Stimulated activated effector memory CD8-positive, alpha-beta T cell treated with anti-CD3 and anti-CD28 coated beads, Interleukin-12 subunit alpha, Interleukin-12 subunit beta, amount 100 ng/mL, for 72 hours (primary cell): ENCODE measurements around the gene GAK.

Experiments
- ATAC-seq: fragments of 150-1000 bp; cut with Tn5 transposase; 2 replicates; pipeline ENCODE4 v1.10.0; 2021
- DNase-seq, 2 donors: peaks; one replicate each; pipeline ENCODE4 v3.0.0; 2021 to 2022; ENCODE audit warnings: low spot score in 2 of 2
- H3K27ac Mint-ChIP-seq: one replicate; pipeline ENCODE4 v1.8.0; 2022; ENCODE audit warnings: mild to moderate bottlenecking, mixed read lengths
- H3K36me3 Mint-ChIP-seq: one replicate; pipeline ENCODE4 v1.8.0; 2022; ENCODE audit warnings: mild to moderate bottlenecking, mixed read lengths
- H3K4me1 Mint-ChIP-seq: one replicate; pipeline ENCODE4 v1.8.0; 2022; ENCODE audit warnings: mixed read lengths
- H3K4me3 Mint-ChIP-seq: one replicate; pipeline ENCODE4 v1.8.0; 2022; ENCODE audit warnings: mild to moderate bottlenecking, mixed read lengths
- H3K9me3 Mint-ChIP-seq: one replicate; pipeline ENCODE4 v1.8.0; 2022; ENCODE audit warnings: mixed read lengths

GAK gene

DNA sequence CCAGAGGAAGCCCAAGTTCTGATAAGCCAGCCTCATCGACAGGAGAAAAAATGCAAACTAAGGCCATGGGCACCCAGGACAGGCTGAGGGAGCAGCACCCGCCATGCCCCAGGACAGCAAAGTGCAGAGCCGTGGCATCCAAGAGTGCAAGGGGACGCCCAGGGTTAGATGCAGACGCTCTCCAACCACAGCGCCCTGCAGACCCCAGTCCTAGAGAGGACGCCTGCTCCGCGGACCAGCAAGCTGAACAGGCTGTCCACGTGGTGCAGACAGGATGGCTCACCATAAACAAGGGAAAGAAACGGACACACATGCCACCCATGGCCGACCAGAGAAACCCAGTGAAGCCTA, 32.6 kb downstream of the GAK start:
- no peaks in the 10 kb centered on the region for H3K9me3 Mint-ChIP-seq
- ATAC-seq (no peak), DNase-seq (no peak)
- no peak overlapping the region for H3K4me3 Mint-ChIP-seq
- H3K27ac Mint-ChIP-seq = peak overlapping the region; percentile 87
- peaks cover 19% of the 10 kb centered on the region for H3K4me1 Mint-ChIP-seq
- H3K36me3 Mint-ChIP-seq = peaks cover 66% of the 10 kb centered on the region

- DNase-seq (no peak), ATAC-seq (no peak)
- peaks cover 67% of the 10 kb centered on the region for H3K36me3 Mint-ChIP-seq
- peaks cover 19% of the 10 kb centered on the region for H3K4me1 Mint-ChIP-seq
- no peak overlapping the region for H3K4me3 Mint-ChIP-seq
- H3K27ac Mint-ChIP-seq = peak overlapping the region; percentile 87
- no peaks in the 10 kb centered on the region for H3K9me3 Mint-ChIP-seq
These were observed 33.1 kb downstream of the GAK start for GRCh38 chr4:898869-899555.

- Mint-ChIP-seq H3K27ac (no peak overlapping the region), H3K4me3 (no peak overlapping the region), H3K4me1 (peaks cover 19% of the 10 kb centered on the region), H3K9me3 (no peaks in the 10 kb centered on the region), H3K36me3 (peaks cover 67% of the 10 kb centered on the region)
- no peak for DNase-seq
- no peak for ATAC-seq
These were observed 34.0 kb downstream of the GAK start for GRCh38 chr4:898123-898522.

DNA sequence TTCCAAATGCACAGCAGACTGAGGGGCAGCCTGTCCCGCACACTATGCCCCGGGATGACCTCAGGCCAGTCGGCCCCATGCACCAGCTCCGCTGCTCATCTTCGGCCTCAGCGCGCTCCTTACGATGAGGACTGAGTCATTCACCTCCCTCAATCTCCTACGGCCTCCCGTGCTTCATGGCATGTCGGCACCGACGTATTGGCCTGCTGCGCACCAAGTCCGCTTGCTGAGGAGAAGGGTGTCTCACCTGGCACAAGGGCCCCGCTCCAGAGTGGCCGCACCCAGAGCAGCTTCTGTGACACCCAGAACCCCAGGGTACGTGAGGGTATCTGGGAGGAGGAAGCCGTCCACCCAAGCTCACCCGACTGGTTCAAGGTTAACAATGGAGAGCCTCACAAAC, 35.5 kb downstream of the GAK start:
- Mint-ChIP-seq H3K4me1 (peaks cover 19% of the 10 kb centered on the region), H3K9me3 (no peaks in the 10 kb centered on the region), H3K27ac (peak overlapping the region; percentile 81), H3K4me3 (no peak overlapping the region), H3K36me3 (peaks cover 60% of the 10 kb centered on the region)
- ATAC-seq (no peak), DNase-seq (no peak)

DNA sequence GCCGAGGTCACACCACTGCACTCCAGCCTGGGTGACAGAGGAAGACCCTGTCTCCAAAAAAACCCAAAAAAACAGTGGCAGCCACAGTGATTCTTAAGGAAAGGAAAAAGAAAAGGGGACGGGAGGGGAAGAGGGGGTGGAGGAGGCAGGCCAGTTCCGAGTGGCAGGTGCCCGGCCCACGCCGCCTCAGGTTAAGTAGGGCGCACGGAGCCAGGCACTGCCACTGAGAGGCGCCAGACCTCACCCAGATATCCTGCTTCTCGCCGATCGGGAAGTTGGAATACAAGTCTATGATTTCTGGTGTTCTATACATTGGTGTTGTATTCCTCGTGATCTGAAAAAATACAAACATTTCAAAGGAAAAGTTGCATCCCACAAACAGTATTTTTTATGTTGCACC, 35.9 kb downstream of the GAK start:
- DNase-seq (no peak), ATAC-seq (no peak)
- Mint-ChIP-seq H3K4me1 (peaks cover 19% of the 10 kb centered on the region), H3K9me3 (no peaks in the 10 kb centered on the region), H3K4me3 (no peak overlapping the region), H3K27ac (no peak overlapping the region), H3K36me3 (peaks cover 57% of the 10 kb centered on the region)

GRCh38 chr4:895596-895995, 36.5 kb downstream of the GAK start:
- peaks cover 63% of the 10 kb centered on the region for H3K36me3 Mint-ChIP-seq
- no peaks in the 10 kb centered on the region for H3K9me3 Mint-ChIP-seq
- peaks cover 17% of the 10 kb centered on the region for H3K4me1 Mint-ChIP-seq
- no peak for ATAC-seq
- H3K27ac Mint-ChIP-seq = no peak overlapping the region
- no peak overlapping the region for H3K4me3 Mint-ChIP-seq
- no peak for DNase-seq

- DNase-seq = no peak
- peaks cover 5% of the 10 kb centered on the region for H3K4me1 Mint-ChIP-seq
- no peak for ATAC-seq
- H3K27ac Mint-ChIP-seq = no peak overlapping the region
- H3K4me3 Mint-ChIP-seq = no peak overlapping the region
- H3K9me3 Mint-ChIP-seq = no peaks in the 10 kb centered on the region
- H3K36me3 Mint-ChIP-seq = peaks cover 56% of the 10 kb centered on the region
These were observed 38.0 kb downstream of the GAK start for GRCh38 chr4:893995-894705.

DNA sequence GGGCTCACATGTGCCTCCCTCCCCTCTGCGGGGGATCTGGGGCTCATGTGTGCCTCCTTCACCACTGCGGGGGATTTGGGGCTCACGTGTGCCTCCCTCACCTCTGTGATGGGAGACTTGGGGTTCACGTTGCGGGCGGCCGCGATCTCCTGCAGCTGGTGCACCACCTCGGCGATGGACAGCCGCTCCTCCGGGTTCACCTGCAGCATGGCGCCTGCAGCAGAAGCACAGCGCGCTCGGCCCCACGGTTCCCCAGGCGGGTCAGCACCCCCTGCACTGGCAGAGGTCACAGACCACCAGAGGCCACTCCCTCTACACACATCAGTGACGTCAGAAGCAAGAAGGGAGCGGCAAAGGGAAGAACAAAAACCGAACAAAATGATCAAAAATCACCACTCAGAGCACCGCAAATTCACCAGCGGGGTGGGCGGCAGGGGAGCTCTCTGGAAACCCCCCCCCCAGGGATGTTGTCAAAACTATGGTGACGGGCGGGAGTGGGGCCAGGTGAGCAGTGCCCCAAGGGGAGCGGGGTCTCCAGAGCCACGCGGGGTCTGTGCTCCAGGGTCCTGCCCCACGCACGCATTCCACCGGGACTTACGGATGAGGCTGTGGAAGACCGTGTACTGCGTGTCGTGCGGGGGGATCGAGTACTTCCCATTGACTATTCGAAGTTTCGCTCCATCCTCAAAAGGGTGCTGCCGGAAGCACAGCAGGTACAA, 38.7 kb downstream of the GAK start:
- Mint-ChIP-seq H3K27ac (no peak overlapping the region), H3K9me3 (no peaks in the 10 kb centered on the region), H3K4me1 (no peaks in the 10 kb centered on the region), H3K36me3 (peaks cover 55% of the 10 kb centered on the region), H3K4me3 (no peak overlapping the region)
- ATAC-seq (no peak), DNase-seq (no peak)

DNA sequence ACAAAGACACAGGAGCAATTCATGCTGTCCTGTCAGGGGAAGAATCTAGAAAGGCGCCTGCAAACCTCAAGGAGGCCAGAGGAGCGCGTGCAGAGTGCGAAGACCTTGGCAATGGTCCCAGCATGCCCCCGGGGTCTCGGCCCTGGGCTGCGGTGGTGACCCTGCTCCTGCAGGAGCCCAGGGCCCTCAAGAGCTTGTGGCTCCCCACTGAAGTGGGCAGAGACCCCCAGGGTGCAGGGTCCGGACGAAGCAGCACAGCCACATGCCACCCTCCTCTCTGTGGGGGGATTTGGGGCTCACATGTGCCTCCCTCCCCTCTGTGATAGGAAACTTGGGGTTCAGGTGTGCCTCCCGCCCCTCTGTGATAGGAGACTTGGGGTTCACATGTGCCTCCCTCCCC, 39.3 kb downstream of the GAK start:
- peaks cover 2% of the 10 kb centered on the region for H3K4me1 Mint-ChIP-seq
- DNase-seq (no peak), ATAC-seq (no peak)
- peaks cover 51% of the 10 kb centered on the region for H3K36me3 Mint-ChIP-seq
- H3K9me3 Mint-ChIP-seq = no peaks in the 10 kb centered on the region
- no peak overlapping the region for H3K27ac Mint-ChIP-seq
- H3K4me3 Mint-ChIP-seq = no peak overlapping the region

DNA sequence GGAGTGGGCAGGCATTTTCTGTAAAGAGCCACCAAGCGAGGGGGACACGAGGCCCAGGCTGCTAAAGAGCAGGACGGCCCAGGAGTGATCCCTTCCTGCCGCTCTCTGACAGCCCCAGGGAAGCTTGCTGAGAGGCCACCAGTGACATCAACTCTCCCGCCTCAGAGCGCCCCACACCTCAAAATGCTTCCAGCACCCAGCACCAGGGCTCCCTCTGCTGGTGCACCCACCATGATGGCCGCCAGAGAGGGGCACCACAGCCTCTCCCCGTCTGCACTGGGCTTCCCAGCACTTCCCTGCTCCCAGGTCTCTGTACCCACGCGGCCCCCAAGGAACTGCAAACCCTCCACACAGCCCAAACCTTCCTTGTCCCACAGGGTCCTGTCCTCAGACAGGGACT, 40.4 kb downstream of the GAK start:
- ATAC-seq = no peak
- H3K36me3 Mint-ChIP-seq = peaks cover 41% of the 10 kb centered on the region
- peak overlapping the region; percentile 48 for H3K27ac Mint-ChIP-seq
- H3K9me3 Mint-ChIP-seq = no peaks in the 10 kb centered on the region
- H3K4me3 Mint-ChIP-seq = no peak overlapping the region
- DNase-seq = no peak
- H3K4me1 Mint-ChIP-seq = peaks cover 7% of the 10 kb centered on the region

GRCh38 chr4:890036-890695, 42.0 kb downstream of the GAK start:
- Mint-ChIP-seq H3K9me3 (no peaks in the 10 kb centered on the region), H3K36me3 (peaks cover 25% of the 10 kb centered on the region), H3K4me3 (no peak overlapping the region), H3K4me1 (peaks cover 7% of the 10 kb centered on the region), H3K27ac (no peak overlapping the region)
- no peak for ATAC-seq
- DNase-seq = no peak

- Mint-ChIP-seq H3K9me3 (no peaks in the 10 kb centered on the region), H3K4me3 (no peak overlapping the region), H3K27ac (no peak overlapping the region), H3K36me3 (peaks cover 27% of the 10 kb centered on the region), H3K4me1 (peaks cover 7% of the 10 kb centered on the region)
- no peak for ATAC-seq
- no peak for DNase-seq
These were observed 42.6 kb downstream of the GAK start for GRCh38 chr4:889516-889915.

GRCh38 chr4:888029-888428, 44.1 kb downstream of the GAK start:
- Mint-ChIP-seq H3K36me3 (peaks cover 30% of the 10 kb centered on the region), H3K4me3 (no peak overlapping the region), H3K4me1 (peaks cover 7% of the 10 kb centered on the region), H3K27ac (no peak overlapping the region), H3K9me3 (no peaks in the 10 kb centered on the region)
- ATAC-seq = no peak
- no peak for DNase-seq

DNA sequence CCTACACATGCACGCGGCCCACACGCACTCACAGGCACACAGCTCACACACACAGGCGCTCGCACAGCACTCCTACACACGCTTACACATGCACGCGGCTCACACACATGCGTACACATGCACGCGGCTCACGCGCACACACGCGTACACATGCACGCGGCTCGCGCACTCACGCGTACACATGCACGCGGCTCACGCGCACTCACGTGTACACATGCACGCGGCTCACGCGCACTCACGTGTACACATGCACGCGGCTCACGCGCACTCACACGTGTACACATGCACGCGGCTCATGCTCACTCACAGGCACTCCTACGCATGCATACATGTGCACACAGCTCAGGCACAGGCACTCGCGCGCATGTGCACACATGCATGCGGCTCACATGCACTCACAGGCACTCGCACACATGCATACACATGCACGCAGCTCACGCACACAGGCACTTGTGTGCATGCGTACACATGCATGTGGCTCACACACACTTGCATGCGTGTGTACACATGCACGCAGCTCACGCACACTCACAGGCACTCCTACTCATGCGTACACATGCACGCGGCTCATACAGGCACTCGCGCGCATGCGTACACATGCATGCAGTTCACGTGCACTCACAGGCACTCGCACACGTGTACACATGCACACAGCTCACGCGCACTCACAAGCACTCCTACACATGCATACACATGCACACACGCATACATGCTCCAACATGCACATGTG, 44.9 kb downstream of the GAK start:
- H3K36me3 Mint-ChIP-seq = peaks cover 28% of the 10 kb centered on the region
- DNase-seq (no peak), ATAC-seq (no peak)
- H3K9me3 Mint-ChIP-seq = no peaks in the 10 kb centered on the region
- H3K4me3 Mint-ChIP-seq = no peak overlapping the region
- H3K27ac Mint-ChIP-seq = no peak overlapping the region
- H3K4me1 Mint-ChIP-seq = peaks cover 7% of the 10 kb centered on the region

GRCh38 chr4:886244-886643, 45.9 kb downstream of the GAK start:
- Mint-ChIP-seq H3K9me3 (no peaks in the 10 kb centered on the region), H3K36me3 (peaks cover 32% of the 10 kb centered on the region), H3K27ac (no peak overlapping the region), H3K4me3 (no peak overlapping the region), H3K4me1 (peaks cover 7% of the 10 kb centered on the region)
- ATAC-seq (no peak), DNase-seq (no peak)
